Smooth muscle cell (in vitro differentiated cells): Measurements from ENCODE around the gene SHFL. TPM values are rescaled to one million over a fixed set of nuclear protein-coding genes. Genes with fewer than 3 reads are reported as not detected.

Source experiments
- DNase-seq: peaks from one replicate; lab custom pipeline; 2025; ENCODE audit not compliant: unreplicated experiment; lab: John Stamatoyannopoulos, UW
- H2AFZ ChIP-seq: fragments of 200-600 bp; sonication (generic); 2 replicates; pipeline ENCODE4 v1.6.0; 2016; ENCODE audit warnings: antibody characterized with exemption, low read depth, mild to moderate bottlenecking
- H3F3A ChIP-seq: fragments of 200-600 bp; sonication (generic); 2 replicates; pipeline ENCODE4 v1.6.0; 2017; ENCODE audit warnings: antibody characterized with exemption, low read depth
- H3K27ac ChIP-seq: fragments of 200-600 bp; sonication (generic); 2 replicates; pipeline ENCODE4 v1.5.1; 2016; ENCODE audit warnings: low read depth, mild to moderate bottlenecking
- H3K27me3 ChIP-seq: fragments of 200-600 bp; sonication (generic); 2 replicates; pipeline ENCODE4 v1.6.1; 2016; ENCODE audit warnings: low read depth, mild to moderate bottlenecking
- H3K36me3 ChIP-seq: fragments of 200-600 bp; sonication (generic); 2 replicates; pipeline ENCODE4 v1.5.1; 2016; ENCODE audit warnings: low read depth
- H3K4me1 ChIP-seq: fragments of 200-600 bp; sonication (generic); 2 replicates; pipeline ENCODE4 v1.5.1; 2016; ENCODE audit warnings: low read depth
- H3K4me2 ChIP-seq: fragments of 200-600 bp; sonication (generic); 2 replicates; pipeline ENCODE4 v1.6.0; 2016; ENCODE audit warnings: mild to moderate bottlenecking
- H3K4me3 ChIP-seq: fragments of 200-600 bp; sonication (generic); 2 replicates; pipeline ENCODE4 v1.5.1; 2016; ENCODE audit warnings: mild to moderate bottlenecking
- H3K79me2 ChIP-seq: fragments of 200-600 bp; sonication (generic); 2 replicates; pipeline ENCODE4 v1.6.0; 2016; ENCODE audit warnings: low read depth, mild to moderate bottlenecking
- H3K9ac ChIP-seq: fragments of 200-600 bp; sonication (generic); 2 replicates; pipeline ENCODE4 v1.6.0; 2016; ENCODE audit warnings: low read depth
- H3K9me3 ChIP-seq: fragments of 200-600 bp; sonication (generic); replicated peaks from 2 replicates; pipeline ENCODE4 v1.5.1; 2016; ENCODE audit warnings: low read depth
- H4K20me1 ChIP-seq: fragments of 200-600 bp; sonication (generic); 2 replicates; pipeline ENCODE4 v1.6.0; 2016; ENCODE audit warnings: low read depth
- WGBS: methylation state at CpG from one replicate; pipeline ENCODE4 v1.1.7; 2016; ENCODE audit warnings: low lambda C conversion rate; 5-methylcytosine and 5-hydroxymethylcytosine counted together
- polyA plus RNA-seq: library from polyadenylated mRNA; unstranded; fragments of >200 nt; fragmentation: Nextera tagmentation; extraction: Ambion mirVana; gene quantifications from 2 replicates; pipeline ENCODE4 v1.2.1, GENCODE V29; 2016
- total RNA-seq: library from RNA; depleted of rRNA; stranded (reverse); fragments of >200 nt; gene quantifications from 2 replicates; pipeline ENCODE4 v1.2.3, GENCODE V29; 2014
- TF ChIP-seq, protein P1 (sequence below): fragments of 200-600 bp; sonication (generic); IDR thresholded peaks from 2 replicates; pipeline ENCODE4 v1.5.1; 2017; ENCODE audit warnings: borderline replicate concordance, mild to moderate bottlenecking, antibody characterized with exemption; ENCODE audit not compliant: insufficient read depth, poor library complexity, severe bottlenecking

Gene SHFL
- total and polyA plus RNA-seq, 2 experiments from 2014 or later: 15.6 to 28.7 TPM

GRCh38 chr19:10135551-10136334 is 49.6 kb downstream of the SHFL start:
- H3K27ac ChIP-seq: no peak overlapping the region
- H3K36me3 ChIP-seq: peaks cover 7% of the 10 kb centered on the region
- DNase-seq: no peak
- no peaks in the 10 kb centered on the region for H3F3A ChIP-seq
- H3K27me3 ChIP-seq: no peaks in the 10 kb centered on the region
- no peak overlapping the region for H3K4me2 ChIP-seq
- H2AFZ ChIP-seq: no peak overlapping the region
- H3K4me1 ChIP-seq: no peaks in the 10 kb centered on the region
- no peaks in the 10 kb centered on the region for H4K20me1 ChIP-seq
- H3K9me3 ChIP-seq: no peaks in the 10 kb centered on the region
- WGBS: 96% methylated on average over 39 of the region's 39 CpGs
- TF ChIP-seq, protein P1, sequence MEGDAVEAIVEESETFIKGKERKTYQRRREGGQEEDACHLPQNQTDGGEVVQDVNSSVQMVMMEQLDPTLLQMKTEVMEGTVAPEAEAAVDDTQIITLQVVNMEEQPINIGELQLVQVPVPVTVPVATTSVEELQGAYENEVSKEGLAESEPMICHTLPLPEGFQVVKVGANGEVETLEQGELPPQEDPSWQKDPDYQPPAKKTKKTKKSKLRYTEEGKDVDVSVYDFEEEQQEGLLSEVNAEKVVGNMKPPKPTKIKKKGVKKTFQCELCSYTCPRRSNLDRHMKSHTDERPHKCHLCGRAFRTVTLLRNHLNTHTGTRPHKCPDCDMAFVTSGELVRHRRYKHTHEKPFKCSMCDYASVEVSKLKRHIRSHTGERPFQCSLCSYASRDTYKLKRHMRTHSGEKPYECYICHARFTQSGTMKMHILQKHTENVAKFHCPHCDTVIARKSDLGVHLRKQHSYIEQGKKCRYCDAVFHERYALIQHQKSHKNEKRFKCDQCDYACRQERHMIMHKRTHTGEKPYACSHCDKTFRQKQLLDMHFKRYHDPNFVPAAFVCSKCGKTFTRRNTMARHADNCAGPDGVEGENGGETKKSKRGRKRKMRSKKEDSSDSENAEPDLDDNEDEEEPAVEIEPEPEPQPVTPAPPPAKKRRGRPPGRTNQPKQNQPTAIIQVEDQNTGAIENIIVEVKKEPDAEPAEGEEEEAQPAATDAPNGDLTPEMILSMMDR: no peak
- H3K9ac ChIP-seq: no peak overlapping the region
- no peak overlapping the region for H3K4me3 ChIP-seq
- no peaks in the 10 kb centered on the region for H3K79me2 ChIP-seq

GRCh38 chr19:10136936-10137335 is 50.8 kb downstream of the SHFL start:
- TF ChIP-seq, protein P1: no peak
- Histone ChIP-seq H3F3A (no peaks in the 10 kb centered on the region), H4K20me1 (no peaks in the 10 kb centered on the region), H3K4me1 (no peaks in the 10 kb centered on the region), H3K4me2 (no peak overlapping the region), H3K36me3 (peaks cover 18% of the 10 kb centered on the region), H2AFZ (no peak overlapping the region), H3K9ac (no peak overlapping the region), H3K27me3 (no peaks in the 10 kb centered on the region), H3K27ac (no peak overlapping the region), H3K9me3 (no peaks in the 10 kb centered on the region), H3K4me3 (no peak overlapping the region), H3K79me2 (no peaks in the 10 kb centered on the region)
- WGBS: 98% methylated on average over 14 of the region's 14 CpGs
- no peak for DNase-seq

DNA sequence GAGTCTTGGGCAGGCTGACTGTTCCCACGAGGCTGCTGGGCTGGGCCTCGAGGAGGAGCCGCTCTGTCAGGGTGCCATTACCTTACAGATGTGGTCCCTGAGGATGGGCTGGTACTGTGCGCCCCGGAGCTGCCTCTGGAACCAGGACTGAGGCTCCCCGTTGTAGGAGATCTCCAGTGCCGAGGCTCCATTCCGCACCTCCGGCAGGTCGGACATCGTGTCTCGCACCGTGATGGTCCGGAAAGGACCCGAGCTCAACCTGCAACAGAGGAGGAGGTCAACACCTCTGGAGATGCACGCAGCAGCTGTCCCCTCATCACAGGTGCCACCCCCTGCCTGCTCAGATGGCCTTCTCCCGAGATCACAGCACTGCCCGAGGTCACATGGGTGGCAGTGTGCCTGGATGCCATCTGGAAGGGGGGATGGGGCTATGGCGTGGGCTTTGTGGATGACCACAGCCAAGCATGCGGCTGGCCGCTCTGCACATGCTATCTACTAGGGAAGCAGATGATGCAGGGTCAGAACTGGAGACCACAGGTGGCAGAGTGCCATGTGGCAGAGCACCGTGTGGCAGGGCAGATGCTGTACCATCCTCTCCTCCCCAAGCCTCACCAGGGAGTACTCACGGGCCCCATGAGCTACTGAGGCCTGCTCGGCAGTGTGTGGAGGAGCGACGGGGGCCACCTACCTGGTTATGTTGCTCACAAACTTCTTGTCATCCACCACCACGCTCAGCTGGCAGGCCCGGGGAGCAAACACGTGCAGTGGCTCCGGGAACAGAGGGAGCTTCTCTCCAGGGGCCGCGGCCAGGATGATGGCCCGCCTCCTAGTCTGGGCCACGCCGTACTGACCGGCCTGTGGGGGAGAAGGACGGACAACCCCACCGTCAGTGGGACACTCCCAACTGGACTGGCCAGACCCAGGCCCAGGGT is 51.9 kb downstream of the SHFL start:
- DNase-seq: no peak
- Histone ChIP-seq H3K4me3 (no peak overlapping the region), H3K79me2 (no peaks in the 10 kb centered on the region), H3K4me2 (no peak overlapping the region), H3F3A (no peaks in the 10 kb centered on the region), H3K36me3 (peaks cover 18% of the 10 kb centered on the region), H3K27ac (no peak overlapping the region), H3K27me3 (no peaks in the 10 kb centered on the region), H3K9me3 (no peaks in the 10 kb centered on the region), H3K4me1 (no peaks in the 10 kb centered on the region), H2AFZ (no peak overlapping the region), H3K9ac (no peak overlapping the region), H4K20me1 (no peaks in the 10 kb centered on the region)
- WGBS: 97% methylated on average over 38 of the region's 38 CpGs
- TF ChIP-seq, protein P1: no peak
